H7 (cell line): Measurements from ENCODE around the gene MPV17L. TPM values are rescaled to one million over a fixed set of nuclear protein-coding genes. Genes with fewer than 3 reads are reported as not detected.
"Not testable (repeated sequence)": the region's sequence is repeated elsewhere in the genome, so short reads cannot be mapped to it uniquely, and the experiment has no call there.

ENCODE experiments used
- DNase-seq: peaks from one replicate; pipeline ENCODE4 v3.0.0; 2012
- H3K27me3 ChIP-seq: 2 replicates; pipeline ENCODE4 v1.6.0; 2011; ENCODE audit warnings: mild to moderate bottlenecking, low read length; ENCODE audit not compliant: control insufficient read depth, insufficient read depth
- H3K36me3 ChIP-seq: replicated peaks from 2 replicates; pipeline ENCODE4 v1.5.1; 2011; ENCODE audit warnings: low read length; ENCODE audit not compliant: control insufficient read depth, insufficient read depth
- H3K4me3 ChIP-seq: 2 replicates; pipeline ENCODE4 v1.5.1; 2011; ENCODE audit warnings: low read depth, mild to moderate bottlenecking, control low read depth, low read length, moderate library complexity; ENCODE audit not compliant: insufficient read depth
- total RNA-seq: library from RNA; depleted of rRNA; stranded (reverse); fragments of >200 nt; shearing (Covaris generic); gene quantifications from 2 replicates; pipeline ENCODE4 v1.2.3, GENCODE V29; 2014; rRNA removed

MPV17L gene
- total RNA-seq, 1 experiment from 2014 or later: 1.7 TPM

GRCh38 chr16:15451098-15451731 is 55.7 kb downstream of the MPV17L start:
- no peak overlapping the region for H3K4me3 ChIP-seq
- no peaks in the 10 kb centered on the region for H3K36me3 ChIP-seq
- no peak for DNase-seq
- H3K27me3 ChIP-seq: no peaks in the 10 kb centered on the region

- H3K36me3 ChIP-seq: no peaks in the 10 kb centered on the region
- DNase-seq: no peak
- no peaks in the 10 kb centered on the region for H3K27me3 ChIP-seq
- no peak overlapping the region for H3K4me3 ChIP-seq
These were observed 56.8 kb downstream of the MPV17L start for GRCh38 chr16:15452246-15452855.

- not testable (repeated sequence) for H3K4me3 ChIP-seq, DNase-seq
These were observed 57.7 kb downstream of the MPV17L start for GRCh38 chr16:15453296-15453695.

GRCh38 chr16:15454933-15455332 is 59.4 kb downstream of the MPV17L start:
- not testable (repeated sequence) for DNase-seq, H3K27me3 ChIP-seq, H3K36me3 ChIP-seq, H3K4me3 ChIP-seq

More at GRCh38 chr16:15453296-15453695, 57.7 kb downstream of the MPV17L start:
- not testable (repeated sequence) for H3K36me3 ChIP-seq, H3K27me3 ChIP-seq

GRCh38 chr16:15457400-15457799 is 61.8 kb downstream of the MPV17L start:
- Histone ChIP-seq H3K36me3 (no peaks in the 10 kb centered on the region), H3K4me3 (no peak overlapping the region), H3K27me3 (no peaks in the 10 kb centered on the region)
- DNase-seq: no peak

- Histone ChIP-seq H3K36me3 (no peaks in the 10 kb centered on the region), H3K27me3 (no peaks in the 10 kb centered on the region), H3K4me3 (no peak overlapping the region)
- DNase-seq: no peak
These were observed 62.4 kb downstream of the MPV17L start for GRCh38 chr16:15457958-15458357.

- DNase-seq: no peak
- H3K4me3 ChIP-seq: no peak overlapping the region
- no peaks in the 10 kb centered on the region for H3K36me3 ChIP-seq
- no peaks in the 10 kb centered on the region for H3K27me3 ChIP-seq
These were observed 64.2 kb downstream of the MPV17L start for GRCh38 chr16:15459791-15460190.

- Histone ChIP-seq H3K4me3 (no peak overlapping the region), H3K27me3 (no peaks in the 10 kb centered on the region), H3K36me3 (no peaks in the 10 kb centered on the region)
- no peak for DNase-seq
These were observed 65.0 kb downstream of the MPV17L start for GRCh38 chr16:15460601-15461000.

GRCh38 chr16:15461376-15461775 is 65.8 kb downstream of the MPV17L start:
- no peak for DNase-seq
- no peak overlapping the region for H3K4me3 ChIP-seq
- H3K36me3 ChIP-seq: no peaks in the 10 kb centered on the region
- H3K27me3 ChIP-seq: no peaks in the 10 kb centered on the region

Other genes starting within 250 kb of the MPV17L start
- 2.3 and 2.4 TPM in 2 replicates for gene NPIPA5, start 17.5 kb upstream of the MPV17L start, total RNA-seq
- 7.8 and 13.3 TPM in 2 replicates for gene BMERB1, start 38.8 kb downstream of the MPV17L start, total RNA-seq
- 5.3 and 8.2 TPM in 2 replicates for gene MARF1, start 247.4 kb downstream of the MPV17L start, total RNA-seq